Subcutaneous abdominal adipose tissue (tissue), 5 donors: Measurements from ENCODE around the gene XPNPEP1.

ENCODE experiments used
- H3K27ac ChIP-seq: one replicate; pipeline ENCODE4 v1.7.0; 2013; ENCODE audit warnings: low read depth, mild to moderate bottlenecking, inconsistent platforms, low read length, moderate library complexity
- H3K27me3 ChIP-seq, 5 donors: one replicate each; pipeline ENCODE4 v1.7.0; 2013; ENCODE audit warnings: low read length in 5 of 5, inconsistent platforms in 1 of 5; ENCODE audit not compliant: control insufficient read depth in 5 of 5, insufficient read depth in 4 of 5
- H3K36me3 ChIP-seq, 5 donors: one replicate each; pipeline ENCODE4 v1.7.0; 2013; ENCODE audit warnings: low read length in 5 of 5; ENCODE audit not compliant: control insufficient read depth in 5 of 5, insufficient read depth in 5 of 5
- H3K4me1 ChIP-seq, 5 donors: one replicate each; pipeline ENCODE4 v1.7.0; 2013; ENCODE audit warnings: low read length in 5 of 5, mild to moderate bottlenecking in 3 of 5, moderate library complexity in 1 of 5; ENCODE audit not compliant: control insufficient read depth in 5 of 5, insufficient read depth in 5 of 5
- H3K4me3 ChIP-seq, 5 donors: one replicate each; pipeline ENCODE4 v1.7.0; 2013; ENCODE audit warnings: low read length in 5 of 5, low read depth in 1 of 5
- H3K9ac ChIP-seq, 5 donors: one replicate each; pipeline ENCODE4 v1.7.0; 2013; ENCODE audit warnings: low read length in 5 of 5, mild to moderate bottlenecking in 4 of 5, moderate library complexity in 3 of 5
- H3K9me3 ChIP-seq, 5 donors: one replicate each; pipeline ENCODE4 v1.7.0; 2013; ENCODE audit warnings: low read length in 5 of 5; ENCODE audit not compliant: control insufficient read depth in 5 of 5
- donor health status: healthy.
- donor health status: healthy.
- donor health status: healthy.
- donor health status: healthy.
- donor health status: healthy.

The XPNPEP1 gene

DNA sequence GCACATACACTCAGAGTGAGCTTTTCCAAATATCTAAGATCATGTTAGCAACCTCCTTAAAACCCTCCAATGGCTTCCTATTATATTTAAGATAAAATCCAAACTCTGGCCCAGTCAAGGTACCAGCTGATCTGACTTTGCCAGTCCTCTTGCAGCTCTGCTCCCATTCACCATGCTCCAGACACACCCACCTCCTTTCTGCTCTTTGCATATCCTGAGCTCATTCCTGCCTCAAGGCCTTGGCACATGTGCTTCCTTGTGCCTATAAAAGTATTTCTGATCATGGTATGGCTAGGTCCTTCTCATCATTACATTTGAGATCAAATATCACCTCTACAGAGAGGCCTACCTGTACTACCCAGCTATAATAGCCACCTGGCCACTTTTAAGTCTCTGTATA is 27.5 kb downstream of the XPNPEP1 start:
- Histone ChIP-seq H3K9me3 (no peaks in the 10 kb centered on the region), H3K4me1 (peaks cover 6 to 77% (median 75%) of the 10 kb centered on the region in 5 donors), H3K36me3 (peaks cover 0 to 13% (median 0%) of the 10 kb centered on the region in 5 donors), H3K27me3 (no peaks in the 10 kb centered on the region), H3K9ac (no peak overlapping the region), H3K27ac (no peak overlapping the region), H3K4me3 (no peak overlapping the region)

DNA sequence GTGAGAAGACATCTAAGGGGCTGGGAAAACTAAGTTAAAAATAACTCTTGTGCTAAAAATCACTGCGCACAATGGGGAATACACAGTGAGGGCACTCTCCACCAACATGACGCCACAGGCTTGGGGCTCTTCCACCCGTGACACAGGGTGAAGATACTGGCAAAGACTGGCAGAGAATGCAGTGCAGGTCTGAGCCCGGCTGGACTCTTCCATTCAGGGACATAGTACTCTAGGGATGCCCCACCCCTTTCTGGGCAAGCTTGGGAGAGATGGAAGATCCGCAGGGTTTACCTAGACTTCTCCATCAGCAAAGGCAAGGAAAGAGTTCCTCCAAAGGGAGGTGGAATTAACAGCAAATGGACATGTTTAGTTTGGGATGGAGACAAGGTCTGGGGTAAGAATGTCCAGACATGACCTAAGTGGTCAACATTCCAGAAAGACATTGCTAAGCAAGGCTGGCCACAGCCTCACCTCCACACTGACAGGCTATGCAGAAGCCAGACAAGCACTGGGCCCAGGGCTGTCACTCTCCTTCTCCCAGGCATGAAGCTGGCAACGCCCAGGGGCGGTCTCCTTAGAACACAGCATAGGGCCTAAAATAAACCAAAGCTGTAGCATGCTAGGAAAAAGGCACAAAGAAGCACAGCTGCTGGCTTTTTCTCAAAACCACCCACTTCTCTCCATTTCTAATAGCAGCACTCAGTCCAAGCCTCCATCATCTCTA is 28.1 kb downstream of the XPNPEP1 start:
- Histone ChIP-seq H3K4me1 (peaks cover 6 to 80% (median 74%) of the 10 kb centered on the region in 5 donors), H3K27ac (peak overlapping the region; percentile 79), H3K4me3 (no peak overlapping the region), H3K27me3 (no peaks in the 10 kb centered on the region), H3K9me3 (no peaks in the 10 kb centered on the region), H3K36me3 (peaks cover 0 to 17% (median 3%) of the 10 kb centered on the region in 5 donors), H3K9ac (no peak overlapping the region)

DNA sequence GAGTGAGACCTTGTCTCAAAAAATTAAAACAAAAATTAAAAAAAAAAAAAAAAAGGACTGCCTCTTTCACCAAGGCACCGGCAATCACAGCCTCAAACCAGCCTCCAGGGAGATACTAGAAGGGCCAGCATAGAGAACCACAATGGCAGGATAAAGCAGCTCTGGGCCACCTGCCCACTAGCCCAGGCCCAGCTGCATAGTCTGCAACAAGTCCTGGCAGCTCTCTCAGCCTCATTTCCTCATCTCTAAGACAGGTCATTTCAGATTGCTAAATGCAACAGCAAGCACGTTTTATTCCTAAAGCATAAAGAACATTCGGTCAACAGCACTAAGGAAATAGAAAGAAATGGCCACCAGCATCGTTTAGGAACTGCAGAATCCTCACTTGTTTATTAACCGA is 28.8 kb downstream of the XPNPEP1 start:
- H3K27ac ChIP-seq = peak overlapping the region; percentile 79
- no peaks in the 10 kb centered on the region for H3K27me3 ChIP-seq
- no peaks in the 10 kb centered on the region for H3K9me3 ChIP-seq
- H3K4me3 ChIP-seq = peak overlapping the region in 2 of 5 donors; percentile 11 to 29
- no peak overlapping the region for H3K9ac ChIP-seq
- peaks cover 0 to 17% (median 3%) of the 10 kb centered on the region in 5 donors for H3K36me3 ChIP-seq
- H3K4me1 ChIP-seq = peaks cover 6 to 73% (median 69%) of the 10 kb centered on the region in 5 donors

DNA sequence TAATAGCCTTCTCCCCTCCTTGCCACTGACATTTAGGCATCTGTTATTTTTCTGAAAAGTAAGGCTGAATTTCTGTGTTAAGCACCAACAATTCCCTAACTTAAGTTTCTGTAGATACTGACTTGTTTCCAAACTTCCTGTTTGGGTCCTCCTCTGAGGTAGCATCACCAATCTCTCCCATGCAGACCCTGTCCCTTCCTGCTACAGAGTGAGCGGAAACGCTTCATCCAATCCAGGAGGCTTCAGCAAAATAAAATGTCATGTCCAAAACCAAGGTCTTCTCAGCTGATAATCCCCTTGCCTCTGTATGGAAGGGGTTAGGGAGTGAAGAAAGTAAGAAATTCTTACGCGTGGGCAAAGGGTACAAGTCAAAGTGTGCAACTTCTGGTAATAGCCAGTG is 29.9 kb downstream of the XPNPEP1 start:
- peaks cover 6 to 61% (median 58%) of the 10 kb centered on the region in 5 donors for H3K4me1 ChIP-seq
- peaks cover 0 to 22% (median 7%) of the 10 kb centered on the region in 5 donors for H3K36me3 ChIP-seq
- H3K9me3 ChIP-seq = no peaks in the 10 kb centered on the region
- peak overlapping the region; percentile 79 for H3K27ac ChIP-seq
- H3K9ac ChIP-seq = no peak overlapping the region
- H3K27me3 ChIP-seq = no peaks in the 10 kb centered on the region
- no peak overlapping the region for H3K4me3 ChIP-seq

DNA sequence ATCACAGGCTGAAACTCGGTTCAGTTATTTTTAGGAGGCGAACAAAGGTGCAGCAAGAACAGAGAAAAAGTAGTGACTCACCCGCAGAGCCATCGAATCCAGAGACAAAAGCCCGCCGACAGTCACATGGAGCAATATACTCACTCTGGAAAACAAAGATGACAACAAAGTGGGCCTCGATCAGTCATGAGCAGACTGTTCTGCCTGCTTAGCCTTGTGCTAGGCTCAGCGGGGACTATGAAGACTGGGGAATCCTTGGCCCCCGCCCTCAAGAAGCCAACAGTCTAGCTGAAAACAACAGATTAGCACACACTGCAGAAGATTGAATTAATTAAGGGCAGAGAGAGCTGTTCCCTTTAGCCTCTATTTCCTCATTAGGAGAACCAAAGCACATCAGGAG is 30.4 kb downstream of the XPNPEP1 start:
- peak overlapping the region in 1 of 5 donors; percentile 9 for H3K9ac ChIP-seq

DNA sequence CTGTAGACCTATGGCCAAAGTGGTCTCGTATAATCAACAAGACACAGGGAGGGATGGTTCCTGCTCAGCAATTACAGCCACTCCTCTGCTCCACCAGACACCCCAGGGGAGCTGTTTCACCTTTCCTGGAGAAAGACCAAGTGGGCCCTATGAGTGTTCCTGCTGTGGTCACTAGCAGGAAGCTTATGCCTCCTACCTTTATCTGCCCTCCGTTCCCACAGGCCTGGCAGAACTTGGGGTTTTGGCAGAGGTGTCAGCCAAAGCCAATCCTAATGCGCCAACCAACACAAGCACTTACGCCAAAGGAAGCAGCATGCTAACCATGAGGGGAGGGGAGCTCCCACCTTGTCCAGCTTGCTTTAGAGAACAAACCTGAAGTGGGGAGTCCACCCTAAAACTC is 31.2 kb downstream of the XPNPEP1 start:
- Histone ChIP-seq H3K27ac (peak overlapping the region; percentile 63), H3K4me3 (peak overlapping the region in 1 of 5 donors; percentile 15), H3K36me3 (peaks cover 0 to 32% (median 20%) of the 10 kb centered on the region in 5 donors), H3K27me3 (no peaks in the 10 kb centered on the region), H3K9ac (no peak overlapping the region), H3K9me3 (no peaks in the 10 kb centered on the region), H3K4me1 (peaks cover 6 to 59% (median 56%) of the 10 kb centered on the region in 5 donors)

More for the DNA sequence above, 30.4 kb downstream of the XPNPEP1 start:
- Histone ChIP-seq H3K4me1 (peaks cover 6 to 59% (median 56%) of the 10 kb centered on the region in 5 donors), H3K4me3 (no peak overlapping the region), H3K9me3 (no peaks in the 10 kb centered on the region), H3K27ac (peak overlapping the region; percentile 79), H3K36me3 (peaks cover 0 to 25% (median 12%) of the 10 kb centered on the region in 5 donors), H3K27me3 (no peaks in the 10 kb centered on the region)

DNA sequence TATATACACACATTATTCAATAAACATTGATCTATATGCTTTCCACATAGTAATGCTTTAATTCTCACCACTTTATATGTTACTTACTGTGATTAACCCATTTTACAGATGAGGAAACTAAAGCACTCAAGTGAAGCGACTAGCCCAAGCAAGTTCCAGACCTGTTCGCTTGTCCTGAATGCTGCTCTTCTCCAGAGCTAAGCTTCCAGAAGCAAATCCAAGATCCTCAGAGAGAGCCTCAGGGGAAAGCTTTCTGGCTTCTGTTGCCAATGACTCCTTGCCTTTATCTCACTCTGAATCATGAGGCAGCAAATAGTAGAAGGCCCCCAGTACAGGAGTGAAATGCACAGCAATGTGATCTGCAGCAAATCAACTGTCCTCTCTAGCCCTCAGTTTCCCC is 32.2 kb downstream of the XPNPEP1 start:
- H3K27me3 ChIP-seq = no peaks in the 10 kb centered on the region
- no peak overlapping the region for H3K9ac ChIP-seq
- no peak overlapping the region for H3K27ac ChIP-seq
- H3K9me3 ChIP-seq = no peaks in the 10 kb centered on the region
- H3K4me1 ChIP-seq = peaks cover 6 to 64% (median 56%) of the 10 kb centered on the region in 5 donors
- peaks cover 0 to 42% (median 28%) of the 10 kb centered on the region in 5 donors for H3K36me3 ChIP-seq
- no peak overlapping the region for H3K4me3 ChIP-seq

DNA sequence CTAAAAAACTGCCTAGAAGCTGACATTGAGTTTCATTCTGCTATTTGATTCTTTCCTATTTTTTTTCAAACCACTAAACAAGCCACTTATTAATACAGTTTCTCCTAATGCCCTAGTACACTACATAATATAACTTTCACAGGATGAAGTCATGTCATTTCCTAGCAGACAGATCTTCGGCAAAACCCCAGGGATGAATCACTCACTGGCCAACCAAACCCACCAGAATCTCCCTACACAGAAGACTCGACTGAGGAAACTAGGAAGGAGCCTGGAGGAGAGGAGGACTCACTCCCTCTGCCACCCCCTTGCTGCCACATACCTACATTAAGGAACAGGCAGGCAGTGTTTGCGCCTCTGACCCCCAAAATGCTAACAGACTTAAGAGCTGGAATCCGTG is 33.4 kb downstream of the XPNPEP1 start:
- Histone ChIP-seq H3K9me3 (no peaks in the 10 kb centered on the region), H3K36me3 (peaks cover 0 to 51% (median 32%) of the 10 kb centered on the region in 5 donors), H3K27ac (no peak overlapping the region), H3K4me1 (peaks cover 4 to 53% (median 45%) of the 10 kb centered on the region in 5 donors), H3K9ac (no peak overlapping the region), H3K4me3 (no peak overlapping the region), H3K27me3 (no peaks in the 10 kb centered on the region)

DNA sequence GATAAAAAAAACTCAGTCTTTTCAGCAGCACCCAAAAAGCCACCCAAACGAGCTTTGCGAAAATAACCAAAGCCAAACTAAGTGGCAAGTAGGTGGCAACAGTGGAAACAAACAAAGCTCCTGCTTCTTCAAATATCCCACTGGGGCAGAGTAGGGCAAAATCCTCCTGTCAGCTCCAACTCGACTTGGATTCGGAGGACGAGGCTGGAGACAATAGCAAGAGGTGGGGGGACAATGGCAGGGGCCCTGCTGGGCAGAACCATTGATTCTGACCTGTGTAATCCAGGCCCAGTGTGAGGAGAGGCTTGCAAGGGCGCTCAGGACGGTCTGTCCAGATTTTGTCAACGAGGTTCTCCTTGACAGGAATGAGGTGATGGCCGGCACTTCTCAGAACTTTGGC is 35.5 kb downstream of the XPNPEP1 start:
- no peak overlapping the region for H3K27ac ChIP-seq
- no peak overlapping the region for H3K4me3 ChIP-seq
- no peak overlapping the region for H3K9ac ChIP-seq
- H3K4me1 ChIP-seq = peaks cover 2 to 39% (median 31%) of the 10 kb centered on the region in 5 donors
- H3K9me3 ChIP-seq = no peaks in the 10 kb centered on the region
- H3K36me3 ChIP-seq = peaks cover 4 to 65% (median 35%) of the 10 kb centered on the region in 5 donors
- H3K27me3 ChIP-seq = no peaks in the 10 kb centered on the region

DNA sequence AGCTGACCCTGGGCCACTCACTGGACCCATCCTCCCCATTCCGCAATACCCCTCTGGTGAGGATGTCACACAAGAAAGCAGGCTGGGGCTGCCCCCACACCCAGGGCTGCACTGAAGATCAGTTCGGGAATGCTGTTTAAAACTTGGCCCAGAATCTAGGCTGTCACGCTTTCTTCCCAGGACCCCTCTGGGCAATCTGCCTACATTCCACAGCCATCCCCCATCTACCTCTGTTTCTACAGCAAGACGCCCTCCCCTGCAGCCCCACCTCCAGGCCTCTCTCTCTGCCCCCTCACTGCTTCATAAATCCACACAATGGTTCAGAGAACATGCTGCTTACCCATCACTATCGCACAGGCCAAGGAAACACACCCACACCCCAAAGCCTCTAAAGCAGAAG is 36.1 kb downstream of the XPNPEP1 start:
- Histone ChIP-seq H3K27me3 (no peaks in the 10 kb centered on the region), H3K27ac (no peak overlapping the region), H3K4me1 (peaks cover 2 to 34% (median 27%) of the 10 kb centered on the region in 5 donors), H3K9ac (no peak overlapping the region), H3K4me3 (no peak overlapping the region), H3K9me3 (no peaks in the 10 kb centered on the region), H3K36me3 (peaks cover 4 to 70% (median 40%) of the 10 kb centered on the region in 5 donors)
